ENCODE data around the gene HOXD4. TPM values are rescaled to one million over a fixed set of nuclear protein-coding genes. Genes with fewer than 3 reads are reported as not detected.
A peak's percentile ranks its signal among the peaks of the same experiment; 100 is the strongest.

Gene HOXD4
- polyA plus RNA-seq, 1 of the 3 experiments (the other 2 are of a cell fraction): 1.0 TPM

DNA sequence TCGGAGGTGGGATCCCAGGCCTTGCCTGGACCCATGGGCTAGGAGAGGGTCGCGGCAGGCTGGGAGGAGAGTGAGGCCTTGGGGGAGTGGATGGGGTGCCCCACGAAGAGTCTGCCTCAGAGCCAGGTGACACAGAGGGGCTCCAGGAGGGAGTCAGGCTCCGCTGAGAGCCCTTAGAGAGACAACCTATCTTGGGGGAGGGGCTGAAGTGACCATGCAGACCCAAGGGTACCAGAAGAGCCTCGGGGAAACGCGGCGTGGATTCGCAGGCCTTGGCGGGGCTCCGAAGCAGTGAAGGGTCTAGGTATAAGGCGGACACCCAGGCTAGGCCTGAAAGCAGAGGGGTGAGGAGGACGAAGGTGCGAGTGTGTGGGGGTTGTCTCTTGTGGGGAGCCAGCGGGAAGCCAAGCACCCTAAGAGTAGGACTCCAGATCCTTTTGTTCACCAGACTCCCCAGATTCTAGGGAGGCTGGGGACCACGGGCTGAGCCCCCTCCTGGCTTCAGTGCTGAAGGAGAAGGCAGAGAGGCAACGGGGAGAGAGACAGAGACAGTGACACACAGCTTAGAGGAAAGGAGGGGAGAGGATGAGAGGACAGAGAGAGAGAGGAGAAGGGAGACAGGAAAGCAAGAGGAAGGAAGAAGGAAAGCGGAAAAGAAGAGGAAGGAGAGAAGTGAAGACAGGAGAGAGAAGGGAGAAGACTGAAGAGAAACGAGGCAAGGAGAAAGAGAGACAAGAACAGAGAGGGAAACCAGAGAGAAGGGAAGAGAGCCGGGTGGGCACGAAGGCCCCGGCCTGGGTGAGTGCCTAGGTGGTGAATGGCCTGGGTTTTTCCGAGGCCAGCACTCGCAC lies 45.4 kb upstream of the HOXD4 start (continued):
- no peak for TF ChIP-seq FOXJ3 (CRISPR knock-in tag; IDR thresholded peaks at IDR 0.05)

- Histone ChIP-seq H3K9ac (no peak within 1 kb of the TSS), H3K27ac (ENCODE audit: low read depth in 2 of 2, low read length in 1 of 2) (no peak within 1 kb of the TSS), H3K9me3 (no peaks in the 10 kb centered on the region), H3F3A (replicated peaks; ENCODE audit: insufficient read depth) (peaks cover 11% of the 10 kb centered on the region), H4K20me1 (ENCODE audit: insufficient read depth) (no peaks in the 10 kb centered on the region), H3K4me3 (ENCODE audit: low read depth in 2 of 2, low read length in 1 of 2) (peak within 1 kb of the TSS in 1 of 2 experiments; percentile 27; a peak in 2 of 4 replicates), H3K4me2 (peak within 1 kb of the TSS; percentile 63), H3K36me3 (replicated peaks in 1 of 2; ENCODE audit: control insufficient read depth in 1 of 2, insufficient read depth in 2 of 2, low read length in 1 of 2) (no peaks in the 10 kb centered on the region), H3K4me1 (ENCODE audit: control insufficient read depth in 1 of 2, insufficient read depth in 2 of 2, low read depth in 1 of 2, low read length in 1 of 2) (peaks cover 0 to 13% of the 10 kb centered on the region in 2 experiments; a peak in 3 of 4 replicates), H3K79me2 (ENCODE audit: insufficient read depth) (no peaks in the 10 kb centered on the region), H2AFZ (ENCODE audit: low read depth) (no peak within 1 kb of the TSS), H3K27me3 (ENCODE audit: insufficient read depth) (peaks cover 81% of the 10 kb centered on the region), H3K9me2 (no peaks in the 10 kb centered on the region)
- POLR2A ChIA-PET: interaction anchor here (0.6 to 0.7 kb wide), 2 partner anchors 548 to 1022 kb away, joined by 3 read pairs; no protein-coding TSS in a partner anchor
- peak; percentile 69 for DNase-seq
- WGBS (ENCODE audit: low lambda C conversion rate): 6% methylated on average over 61 of the region's 85 CpGs
- CTCF ChIA-PET: interaction anchor here (0.7 to 17.7 kb wide), 7 partner anchors 9 to 855 kb away, joined by 3 to 264 read pairs (median 4); partner anchors contain the start of genes HOXD12, HOXD13 and HOXD9
- TF ChIP-seq, protein P1, sequence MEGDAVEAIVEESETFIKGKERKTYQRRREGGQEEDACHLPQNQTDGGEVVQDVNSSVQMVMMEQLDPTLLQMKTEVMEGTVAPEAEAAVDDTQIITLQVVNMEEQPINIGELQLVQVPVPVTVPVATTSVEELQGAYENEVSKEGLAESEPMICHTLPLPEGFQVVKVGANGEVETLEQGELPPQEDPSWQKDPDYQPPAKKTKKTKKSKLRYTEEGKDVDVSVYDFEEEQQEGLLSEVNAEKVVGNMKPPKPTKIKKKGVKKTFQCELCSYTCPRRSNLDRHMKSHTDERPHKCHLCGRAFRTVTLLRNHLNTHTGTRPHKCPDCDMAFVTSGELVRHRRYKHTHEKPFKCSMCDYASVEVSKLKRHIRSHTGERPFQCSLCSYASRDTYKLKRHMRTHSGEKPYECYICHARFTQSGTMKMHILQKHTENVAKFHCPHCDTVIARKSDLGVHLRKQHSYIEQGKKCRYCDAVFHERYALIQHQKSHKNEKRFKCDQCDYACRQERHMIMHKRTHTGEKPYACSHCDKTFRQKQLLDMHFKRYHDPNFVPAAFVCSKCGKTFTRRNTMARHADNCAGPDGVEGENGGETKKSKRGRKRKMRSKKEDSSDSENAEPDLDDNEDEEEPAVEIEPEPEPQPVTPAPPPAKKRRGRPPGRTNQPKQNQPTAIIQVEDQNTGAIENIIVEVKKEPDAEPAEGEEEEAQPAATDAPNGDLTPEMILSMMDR (IDR thresholded peaks at IDR 0.05): no peak
- peak; percentile 69 for TF ChIP-seq USF1 (IDR thresholded peaks at IDR 0.05; ENCODE audit: borderline replicate concordance, low read depth)
- TF ChIP-seq FOSL2 (IDR thresholded peaks at IDR 0.05; ENCODE audit: borderline replicate concordance, low read depth): no peak
- TF ChIP-seq EZH2phosphoT487 (IDR thresholded peaks at IDR 0.05; ENCODE audit: borderline replicate concordance, low read depth): peak; percentile 85; the same call in 1 of the 2 replicates
- no peak for TF ChIP-seq USF2 (IDR thresholded peaks at IDR 0.05; ENCODE audit: borderline replicate concordance, low read depth, low read length)
Observed at GRCh38 chr2:176106581-176107539, 44.5 kb upstream of the HOXD4 start, which contains the start of gene HOXD11. Gene HOXD11 (plus strand): TSS chr2:176107280. CDS start chr2:176107356, 76 bp downstream.

All from SK-N-SH (cell line).